ENCODE measurements around the gene GAS7.

Gene GAS7

DNA sequence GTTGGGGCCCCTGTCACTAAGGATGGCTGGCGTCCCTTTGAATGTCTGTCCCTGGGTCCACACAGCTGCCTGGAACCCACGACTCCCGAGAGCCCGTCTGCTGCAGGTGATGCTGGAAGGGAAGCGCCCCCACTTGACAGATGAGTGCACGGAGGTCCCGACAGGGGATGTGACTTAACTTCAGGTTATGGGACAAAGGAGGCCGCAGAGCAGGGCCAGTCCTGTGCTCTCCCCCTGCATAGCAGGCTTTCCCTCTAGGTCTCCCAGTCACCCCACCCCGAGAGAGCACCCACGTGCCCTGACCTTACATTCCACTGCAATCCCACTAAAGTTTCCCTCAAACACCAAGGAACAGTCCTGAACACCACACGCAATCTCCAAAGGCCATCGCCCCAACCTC is 287.3 kb downstream of the GAS7 start:
- DNase-seq: no peak

DNA sequence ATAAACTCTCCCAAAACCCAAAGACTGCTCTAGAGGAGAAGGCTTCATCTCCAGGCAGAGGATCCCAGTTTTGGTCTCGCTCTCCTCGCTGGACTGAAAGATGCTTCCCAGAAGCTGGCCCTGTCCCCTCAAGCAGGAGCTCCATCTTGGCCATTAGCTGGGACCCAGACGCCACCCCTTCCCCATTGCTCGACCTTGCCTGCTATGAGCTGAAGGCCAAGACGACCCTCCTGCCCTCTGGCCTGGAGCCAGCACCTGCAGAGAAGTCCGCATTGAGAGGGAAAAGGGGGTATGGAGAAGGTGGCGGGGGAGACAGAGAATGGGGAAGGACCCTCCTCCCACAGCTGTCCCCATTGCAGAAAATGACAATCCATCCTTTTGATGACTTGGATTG is 289.8 kb downstream of the GAS7 start:
- no peak for DNase-seq

DNA sequence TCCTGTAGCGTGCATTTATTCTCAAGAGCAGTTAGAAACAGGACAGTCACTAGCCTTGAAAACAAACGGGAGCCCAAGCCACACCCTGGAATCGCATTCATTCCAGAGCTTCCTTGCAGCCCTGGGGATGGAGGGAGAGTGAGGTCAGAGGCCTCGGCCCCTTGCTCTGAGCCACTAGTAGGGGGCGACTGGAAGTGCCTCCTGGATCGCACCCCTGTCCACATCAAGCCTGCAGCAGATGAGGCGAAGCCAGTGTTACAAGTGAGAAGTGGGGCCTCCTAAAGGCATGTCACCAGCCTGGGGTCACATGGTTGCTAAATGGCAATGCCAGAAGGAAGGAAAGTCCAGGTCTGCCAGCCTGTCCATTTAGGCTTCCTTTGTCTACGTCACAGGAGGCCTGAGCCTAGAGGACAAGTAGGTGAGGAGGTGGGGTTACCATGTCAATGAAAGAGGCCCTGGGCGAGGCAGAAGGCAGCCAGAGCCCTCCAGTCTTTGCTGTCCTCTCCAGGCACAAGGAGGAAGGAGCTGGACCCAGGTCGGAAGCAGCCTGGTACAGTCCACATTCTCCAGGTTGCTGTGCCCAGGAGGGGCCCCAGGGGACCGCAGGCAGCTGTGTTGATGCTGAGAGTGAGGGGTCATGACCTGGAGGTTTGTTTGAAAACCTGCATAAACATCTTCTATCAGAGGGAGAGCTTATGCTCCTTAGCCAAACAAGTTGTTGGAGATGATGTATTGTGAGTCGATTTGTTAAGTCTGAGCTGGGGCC is 290.3 kb downstream of the GAS7 start:
- DNase-seq: no peak

DNA sequence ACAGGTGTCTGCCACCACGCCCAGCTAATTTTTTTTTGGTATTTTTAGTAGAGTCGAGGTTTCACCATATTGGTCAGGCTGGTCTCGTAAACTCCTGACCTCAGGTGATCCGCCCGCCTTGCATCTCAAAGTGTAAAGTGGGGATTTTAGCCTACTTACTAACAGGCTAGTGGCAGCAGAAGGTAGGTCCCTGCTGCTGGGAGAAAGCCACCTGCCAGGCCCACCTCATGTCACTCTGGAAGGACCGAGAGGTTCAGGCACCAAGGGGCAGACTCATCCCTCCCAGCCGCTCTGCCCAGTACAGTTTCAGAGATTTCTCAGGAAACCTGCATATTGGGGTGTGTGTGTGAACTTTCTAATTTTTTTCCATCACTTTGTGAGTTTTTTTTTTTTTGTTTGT is 291.3 kb downstream of the GAS7 start:
- DNase-seq: peak in 1 of 4 experiments; percentile 1

DNA sequence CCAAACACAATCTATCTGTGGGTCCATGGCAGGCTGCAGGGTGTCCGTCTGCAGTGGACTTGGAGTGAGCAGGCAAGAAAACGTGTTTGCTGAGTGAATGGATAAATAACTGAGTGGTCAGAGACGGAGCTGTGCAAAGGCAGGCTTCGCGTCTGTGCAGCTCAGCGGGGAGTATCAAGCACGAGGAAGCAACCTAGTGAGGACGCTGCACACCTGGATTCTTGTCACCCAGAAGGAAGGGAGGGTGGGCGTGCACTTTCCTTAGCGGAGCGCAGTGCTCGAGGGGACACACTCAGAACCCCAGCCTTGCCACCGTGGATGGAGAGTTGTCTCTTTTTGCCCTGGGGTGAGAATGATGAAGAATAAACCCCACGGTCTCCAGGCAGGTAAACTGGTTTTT is 291.8 kb downstream of the GAS7 start:
- peak in 1 of 4 experiments; percentile 2 for DNase-seq

DNA sequence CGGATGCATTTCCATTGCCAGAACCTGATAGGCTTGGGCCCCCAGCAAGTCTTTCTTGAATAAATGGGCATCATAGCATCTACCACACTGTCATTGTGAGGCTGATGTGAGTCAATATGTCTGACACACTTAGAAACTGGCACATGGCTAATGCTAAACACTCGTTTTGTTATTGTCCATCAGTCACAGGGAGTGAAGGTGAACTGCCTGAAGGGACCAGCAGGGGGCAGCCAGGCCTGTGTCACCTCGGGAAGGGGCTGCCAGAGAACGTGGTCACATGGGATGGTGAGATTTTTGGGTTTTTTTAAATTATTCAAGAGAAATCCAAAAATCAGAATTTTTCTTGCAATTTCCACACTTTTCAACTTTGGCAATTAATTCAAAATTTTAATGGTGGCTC is 292.5 kb downstream of the GAS7 start:
- DNase-seq: peak; percentile 32 to 73 (median 50)

DNA sequence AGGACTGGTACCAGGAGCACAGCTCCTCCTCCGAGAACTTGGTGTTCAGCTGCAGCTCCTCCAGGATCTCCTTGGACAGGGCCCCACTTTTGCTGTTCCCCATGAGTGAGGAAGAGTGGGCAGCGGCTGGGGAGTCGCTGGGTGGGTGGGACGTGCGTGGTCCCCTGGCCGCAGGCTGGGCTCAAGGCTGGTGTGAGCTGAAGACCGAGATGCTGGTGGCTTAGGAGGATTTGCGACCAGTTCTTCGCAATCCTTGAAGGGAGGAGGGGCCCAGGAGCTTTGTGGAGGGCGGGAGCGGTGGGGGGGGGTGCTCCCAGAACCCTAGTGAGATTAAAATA is 293.4 kb downstream of the GAS7 start, which contains the start of gene RCVRN:
RCVRN (minus strand) TSS at position 194 of the 338 bp plus-strand sequence; CDS start at position 103, 91 bp downstream.
- DNase-seq: peak in 1 of 4 experiments; percentile 3

DNA sequence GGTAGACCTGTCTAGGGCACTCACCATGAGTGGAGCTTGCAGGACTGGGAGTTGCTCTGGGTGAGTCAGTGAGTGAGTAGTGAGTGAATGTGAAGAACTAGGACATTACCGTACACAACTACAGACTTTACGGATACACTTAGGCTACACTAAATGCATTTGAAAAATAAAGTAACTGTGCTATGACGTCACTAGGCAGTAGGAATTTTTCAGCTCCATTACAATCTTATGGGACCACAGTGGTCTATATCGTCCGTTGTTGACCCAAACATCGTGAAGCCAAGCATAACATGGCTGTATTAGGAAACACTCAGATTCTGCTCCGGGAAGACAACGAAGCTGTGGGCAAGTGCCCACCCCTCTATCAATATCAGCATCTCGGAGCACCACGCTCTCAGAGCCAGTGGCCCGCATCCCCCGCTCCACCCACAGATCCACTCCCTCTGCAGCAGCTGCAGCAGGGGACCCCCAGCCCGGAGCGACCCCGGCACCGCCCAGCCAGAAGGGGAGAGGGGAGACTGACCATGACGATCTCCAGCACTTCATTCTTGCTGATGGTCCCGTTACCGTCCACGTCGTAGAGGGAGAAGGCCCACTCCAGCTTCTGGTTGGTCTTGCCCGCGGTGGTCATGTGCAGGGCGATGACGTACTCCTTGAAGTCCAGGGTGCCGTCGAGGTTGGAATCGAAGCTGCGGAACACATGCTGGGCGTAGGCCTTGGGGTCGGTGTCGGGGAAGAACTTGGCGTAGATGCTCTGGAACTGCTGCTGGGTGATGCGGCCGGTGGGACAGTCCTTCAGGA is 293.9 kb downstream of the GAS7 start:
- peak in 1 of 4 experiments; percentile 1 for DNase-seq

DNA sequence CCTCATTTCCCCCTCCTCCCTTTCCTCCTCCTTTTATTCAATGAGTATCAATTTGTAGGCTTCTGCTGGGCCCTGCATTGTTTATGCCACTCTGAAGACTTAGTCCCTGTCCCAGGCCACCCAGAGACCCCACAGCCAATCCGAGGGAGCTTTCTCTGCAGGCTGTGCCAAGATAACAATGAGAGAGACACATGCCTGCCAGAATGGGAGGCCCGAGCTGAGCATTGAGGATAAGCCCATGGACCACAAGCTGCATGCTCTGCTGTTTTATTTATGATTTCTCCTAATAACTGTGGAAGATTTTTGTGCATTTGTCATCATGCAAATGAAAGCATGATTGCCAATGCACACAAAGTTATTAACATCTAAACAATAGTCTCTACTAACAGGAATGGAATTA is 296.3 kb downstream of the GAS7 start:
- DNase-seq: no peak

DNA sequence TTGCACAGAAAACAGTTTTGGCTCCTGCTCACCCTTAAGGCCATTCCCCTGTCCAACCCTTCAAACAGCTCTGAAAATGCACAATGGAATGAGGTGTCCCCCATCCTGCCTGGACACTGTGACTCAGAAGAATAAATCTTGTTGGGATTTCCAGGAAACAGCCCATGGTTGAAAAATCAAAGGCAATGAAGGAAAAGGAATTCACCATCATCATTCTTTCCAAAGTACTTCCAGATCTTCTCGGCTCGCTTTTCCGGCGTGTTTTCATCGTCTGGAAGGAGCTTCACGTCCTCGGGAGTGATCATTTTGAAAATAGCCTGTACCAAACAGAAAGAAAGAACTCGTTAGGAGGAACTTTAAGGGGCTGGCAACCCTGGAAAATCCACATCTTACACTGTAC is 297.6 kb downstream of the GAS7 start:
- DNase-seq: no peak

DNA sequence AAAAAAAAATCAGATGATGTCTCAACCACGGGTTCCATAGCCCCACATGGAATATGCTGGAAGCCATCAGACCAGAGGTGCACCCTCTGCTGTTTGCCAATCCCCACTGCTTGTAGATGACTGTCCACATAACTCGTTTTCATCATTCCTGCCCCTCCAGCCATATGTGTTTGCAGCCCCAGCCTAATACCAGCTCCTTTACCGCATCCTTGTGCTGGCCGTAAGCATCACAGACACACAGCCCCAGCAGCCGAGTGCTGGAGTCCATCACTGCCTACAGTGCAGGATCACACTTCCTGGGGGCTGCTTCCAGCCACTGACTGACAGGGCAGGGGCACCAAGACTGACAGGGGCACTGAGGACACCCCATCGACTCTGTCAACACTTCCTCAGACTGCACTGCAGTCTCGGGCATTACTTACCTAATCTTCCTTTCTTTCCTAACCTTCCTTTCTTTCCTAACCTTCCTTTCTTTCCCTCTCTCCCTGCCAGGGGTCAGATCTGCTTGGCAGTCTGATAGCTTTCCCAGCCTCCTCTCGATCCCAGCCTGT is 298.3 kb downstream of the GAS7 start:
- DNase-seq: no peak

DNA sequence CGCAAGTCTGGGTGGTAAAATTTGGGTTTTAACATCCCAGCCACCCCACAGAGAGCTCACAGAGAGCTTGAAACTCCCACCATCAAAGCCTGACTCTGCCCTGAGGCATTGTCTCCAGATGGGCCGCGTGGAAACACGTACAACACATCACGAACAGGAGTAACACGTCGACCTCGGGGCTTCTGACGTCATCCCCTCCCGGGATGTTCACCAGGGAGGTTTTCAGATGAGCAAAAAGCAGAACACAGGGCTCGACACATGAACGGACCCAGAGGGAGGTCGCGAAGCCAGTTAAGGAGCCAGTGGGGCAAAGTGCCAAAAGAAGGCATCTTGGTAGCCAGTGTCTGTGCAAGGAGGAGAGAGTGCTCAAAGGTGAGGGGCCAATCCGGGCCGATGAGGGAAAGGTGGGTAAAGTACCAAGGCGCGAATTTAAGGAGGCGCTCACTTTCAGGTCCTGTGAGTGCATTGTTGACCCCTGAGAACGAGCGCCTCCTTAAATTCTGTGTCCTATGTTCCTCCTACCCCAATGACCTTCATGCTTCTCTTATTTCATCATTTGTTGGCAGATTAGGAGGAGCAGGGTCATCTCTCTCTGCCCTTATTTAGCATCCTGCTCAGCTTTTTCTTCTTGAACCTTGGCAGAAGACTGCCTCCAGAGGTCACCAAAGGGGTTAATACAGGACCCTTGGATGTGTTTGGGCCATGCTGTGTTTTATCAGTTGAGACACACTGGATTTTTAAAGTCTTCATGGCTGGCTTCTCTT is 298.9 kb downstream of the GAS7 start:
- no peak for DNase-seq

DNA sequence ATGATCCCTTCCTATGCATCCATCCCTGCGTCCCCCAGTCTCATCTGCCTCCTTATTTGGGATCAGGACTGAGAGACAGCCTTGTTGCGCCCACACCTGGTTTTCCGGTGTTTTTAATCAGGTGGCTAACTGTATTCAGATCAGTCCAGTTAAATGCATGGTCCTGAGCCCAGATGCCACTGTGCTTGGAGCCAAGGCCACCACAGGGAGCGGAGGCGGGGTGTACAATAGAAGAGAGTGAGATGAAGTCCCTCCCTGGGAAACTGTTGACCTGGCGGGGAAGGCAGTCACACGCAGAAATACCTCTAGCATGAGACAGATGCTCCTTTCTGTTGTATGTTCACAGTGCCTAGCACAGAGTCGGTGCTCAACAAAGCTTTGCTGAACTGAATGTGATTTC is 299.6 kb downstream of the GAS7 start:
- no peak for DNase-seq

DNA sequence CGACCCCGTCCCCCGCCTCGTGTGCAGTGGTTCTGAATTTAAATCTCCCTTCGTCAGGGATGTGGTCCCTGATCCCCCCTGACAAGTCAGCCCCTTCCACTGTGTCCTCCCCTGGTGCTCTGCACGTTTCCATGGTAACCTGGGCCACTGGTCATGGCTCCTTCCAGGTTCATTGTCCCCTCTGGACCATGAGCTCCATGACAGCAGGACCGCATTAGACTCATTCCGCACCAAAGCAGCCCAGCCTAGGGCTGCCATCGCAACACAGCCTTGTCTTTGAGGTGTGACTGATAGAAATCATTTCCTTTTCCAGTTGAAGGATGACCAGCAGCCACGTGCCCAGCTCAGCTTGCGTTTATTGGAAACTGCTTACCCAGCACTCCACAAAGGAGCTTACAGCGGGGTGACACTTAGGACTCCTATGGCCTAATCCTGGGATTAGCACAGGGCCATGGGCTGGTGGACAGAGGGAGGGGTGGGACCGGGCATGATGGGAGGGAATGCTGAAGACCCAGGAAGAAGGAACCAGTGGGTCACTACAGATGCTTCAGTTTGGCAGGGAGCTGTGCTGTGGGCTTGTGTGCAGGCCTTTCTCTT is 300.9 kb downstream of the GAS7 start:
- peak in 1 of 4 experiments; percentile 9 for DNase-seq

DNA sequence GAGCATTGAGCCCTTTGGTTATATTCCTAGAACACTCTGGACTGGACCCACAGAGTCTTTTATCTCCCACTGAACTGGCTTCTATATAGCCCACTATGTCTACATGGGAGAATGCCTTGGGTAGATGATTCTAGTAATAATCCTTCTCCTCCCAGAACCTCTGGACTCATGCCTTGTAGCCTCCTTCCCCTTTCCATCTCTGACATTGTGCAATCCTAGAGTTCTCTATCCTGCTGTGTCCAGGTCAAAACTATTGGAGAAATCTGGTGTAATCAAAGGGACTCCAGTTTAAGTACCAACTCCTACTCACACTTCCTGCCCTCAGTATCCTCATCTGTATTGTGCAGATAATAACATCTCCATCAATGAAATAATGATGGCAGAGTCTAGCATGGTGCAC is 302.5 kb downstream of the GAS7 start:
- DNase-seq: peak; percentile 32 to 75 (median 56)

DNA sequence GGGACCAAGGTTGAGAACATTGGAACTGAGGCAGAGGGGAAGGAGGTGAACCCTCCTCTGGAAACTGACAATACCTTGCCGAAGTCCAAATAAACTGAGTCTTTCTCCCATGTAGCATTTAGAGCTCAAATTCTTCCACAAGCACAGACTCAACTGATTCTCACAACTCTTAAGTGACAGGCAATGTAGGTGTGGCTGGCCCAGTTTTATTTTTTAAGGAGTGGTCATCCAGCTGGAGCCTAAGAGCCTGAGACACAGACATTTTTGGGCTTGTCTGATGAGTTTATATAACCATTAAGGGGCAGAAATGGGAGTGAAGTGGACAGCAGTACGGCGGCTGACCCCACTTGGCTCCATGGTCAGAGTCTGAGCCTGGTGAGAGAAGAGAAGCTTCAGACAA is 304.2 kb downstream of the GAS7 start:
- DNase-seq: no peak

DNA sequence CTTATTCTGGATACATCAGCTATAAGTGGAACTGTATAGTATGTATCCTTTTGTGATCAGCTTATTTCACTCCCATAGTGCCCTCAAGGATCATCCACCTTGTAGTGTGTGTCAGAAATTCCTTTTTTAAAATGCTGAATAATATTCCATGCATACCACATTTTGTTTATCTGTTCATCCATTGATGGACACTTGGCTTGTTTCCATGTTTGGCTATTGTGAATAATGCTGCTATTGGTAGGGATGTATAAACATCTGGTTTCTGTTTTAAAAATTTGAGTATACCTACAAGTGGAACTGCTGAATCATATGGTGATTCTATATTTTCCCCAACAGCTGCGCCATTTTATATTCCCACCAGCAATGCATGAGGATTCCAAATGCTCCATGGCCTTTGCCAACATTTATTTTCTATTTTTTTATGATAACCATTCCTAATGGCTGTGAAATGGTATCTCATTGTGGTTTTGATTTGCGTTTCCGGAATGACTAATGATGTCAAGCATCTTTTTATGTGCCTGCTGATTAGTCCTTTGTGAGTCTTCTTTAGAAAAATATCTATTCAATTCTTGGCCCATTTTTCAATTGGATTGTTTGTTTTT is 304.9 kb downstream of the GAS7 start:
- no peak for DNase-seq

DNA sequence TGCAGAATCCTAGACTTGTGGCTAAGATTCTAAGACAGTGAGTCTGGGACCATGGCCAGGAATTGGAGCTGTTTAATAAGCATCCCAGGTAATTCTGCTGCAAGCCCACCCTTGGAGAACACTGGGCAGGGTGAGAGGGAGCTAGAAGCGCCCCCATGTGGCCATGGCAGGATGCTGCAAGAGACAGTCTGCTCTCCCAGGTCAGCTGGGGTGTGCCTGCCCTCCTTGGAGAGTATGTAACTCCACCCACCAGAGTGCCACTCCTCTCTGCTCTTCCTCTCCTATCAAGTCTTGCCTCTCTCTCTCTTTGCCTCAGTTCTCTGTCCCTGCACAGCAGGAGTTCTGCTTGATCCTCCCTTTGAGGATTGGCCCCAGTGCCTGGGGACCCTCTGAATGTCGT is 308.3 kb downstream of the GAS7 start:
- DNase-seq: peak; percentile 66 to 80 (median 70)

DNA sequence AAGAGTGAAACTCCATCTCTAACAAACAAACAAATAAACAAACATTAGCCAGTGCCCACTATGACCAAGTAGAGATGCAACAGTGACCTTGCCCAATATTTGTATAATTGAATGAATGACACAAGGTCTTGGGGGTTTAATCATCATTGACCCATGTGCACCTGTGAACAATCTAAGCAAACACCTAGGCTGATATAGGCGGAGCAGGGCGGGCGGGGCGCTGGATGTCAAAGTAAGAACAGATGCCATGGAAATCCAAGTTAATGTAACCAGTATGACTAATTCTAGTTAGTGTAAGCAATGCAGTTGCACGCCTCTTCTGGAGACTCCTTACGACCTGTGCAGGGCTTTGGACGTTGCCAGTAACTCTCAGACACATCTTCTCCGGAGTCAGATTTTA is 310.9 kb downstream of the GAS7 start:
- DNase-seq: no peak

DNA sequence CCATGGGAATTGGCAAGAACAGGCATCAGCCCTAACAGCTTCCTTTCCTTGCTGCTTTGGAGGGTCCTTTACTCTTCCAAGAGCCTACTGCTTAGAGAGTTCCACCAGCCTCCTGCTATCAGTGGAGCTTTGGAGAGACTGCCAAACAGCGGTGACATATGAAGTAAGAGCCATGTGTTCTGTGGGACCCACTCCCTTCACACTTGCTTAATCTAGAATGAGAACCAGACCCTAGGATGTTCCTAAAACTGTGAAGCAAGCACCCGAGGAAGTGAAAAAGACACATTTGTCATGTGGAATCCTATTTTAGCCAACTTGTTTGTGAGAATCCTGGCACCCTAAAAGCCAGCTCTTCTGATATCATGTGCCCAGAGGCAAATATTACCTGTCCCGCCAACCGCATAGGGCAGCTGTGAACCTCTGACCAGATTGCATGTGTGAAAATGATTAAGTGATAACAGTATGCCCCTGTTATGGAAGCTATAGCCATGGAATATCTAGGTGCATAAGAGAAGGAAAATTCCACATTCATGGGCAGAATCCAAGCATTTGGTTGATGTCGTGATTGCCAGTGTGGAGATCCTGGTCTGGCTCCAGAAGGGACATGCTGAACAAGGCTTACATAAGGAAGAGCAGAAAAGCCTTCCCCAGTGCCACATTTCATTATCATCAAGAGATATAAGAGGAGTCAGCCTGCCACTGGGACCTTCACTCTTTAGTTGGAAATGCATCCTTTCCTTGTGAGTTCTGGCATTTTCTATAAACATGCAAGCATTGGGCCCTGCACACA is 312.1 kb downstream of the GAS7 start:
- peak; percentile 43 to 80 (median 64) for DNase-seq

DNA sequence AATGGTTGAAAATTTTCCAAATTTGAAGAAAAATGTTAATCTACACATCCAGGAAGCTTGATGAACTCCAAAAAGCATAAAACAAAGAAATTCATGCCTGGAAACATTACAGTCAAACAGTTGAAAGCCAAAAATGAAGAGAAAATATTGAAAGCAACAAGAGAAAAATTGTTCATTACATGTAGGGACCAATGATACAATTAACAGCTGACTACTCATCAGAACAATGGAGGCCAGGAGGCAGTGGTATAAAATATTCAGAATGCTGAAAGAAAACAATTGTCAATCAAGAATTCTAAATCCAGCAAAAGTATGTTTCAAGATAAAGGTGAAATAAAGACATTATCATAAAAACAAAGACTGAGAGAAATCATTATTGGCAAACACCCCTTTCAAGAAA is 315.0 kb downstream of the GAS7 start:
- DNase-seq: no peak
